ENCODE data around the gene FAM89B. TPM values are rescaled to one million over a fixed set of nuclear protein-coding genes. Genes with fewer than 3 reads are reported as not detected.

Gene FAM89B
- 12.1 and 17.6 TPM in 2 replicates for total RNA-seq

DNA sequence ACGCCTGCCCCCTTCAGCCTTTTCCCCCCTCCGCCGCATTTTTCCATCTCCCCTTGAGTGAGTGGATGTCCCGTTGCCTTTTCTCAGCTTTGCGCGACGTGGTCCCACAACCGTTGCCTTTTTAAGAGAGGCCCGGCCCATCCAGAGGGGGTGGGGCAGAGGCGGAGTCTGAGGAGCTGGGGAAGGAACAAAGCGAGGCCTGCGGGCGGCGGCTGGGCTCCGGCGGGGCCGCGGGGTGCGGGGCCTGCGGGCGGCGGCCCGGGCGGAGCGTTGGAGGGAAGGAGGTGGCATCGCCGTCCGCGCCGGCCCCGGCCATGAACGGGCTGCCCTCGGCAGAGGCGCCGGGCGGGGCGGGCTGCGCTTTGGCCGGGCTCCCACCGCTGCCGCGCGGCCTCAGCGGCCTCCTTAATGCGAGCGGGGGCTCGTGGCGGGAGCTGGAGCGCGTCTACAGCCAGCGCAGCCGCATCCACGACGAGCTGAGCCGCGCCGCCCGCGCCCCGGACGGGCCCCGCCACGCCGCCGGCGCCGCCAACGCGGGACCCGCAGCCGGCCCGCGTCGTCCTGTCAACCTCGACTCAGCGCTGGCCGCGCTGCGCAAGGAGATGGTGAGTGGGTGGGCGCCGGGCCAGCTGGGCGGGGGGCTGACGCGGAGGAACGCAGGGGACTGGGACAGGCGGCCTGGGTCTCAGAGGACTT lies at the start of gene FAM89B:
FAM89B (plus strand) TSS at position 183 of the 696 bp plus-strand sequence; CDS start at position 315, 132 bp downstream.

DNA sequence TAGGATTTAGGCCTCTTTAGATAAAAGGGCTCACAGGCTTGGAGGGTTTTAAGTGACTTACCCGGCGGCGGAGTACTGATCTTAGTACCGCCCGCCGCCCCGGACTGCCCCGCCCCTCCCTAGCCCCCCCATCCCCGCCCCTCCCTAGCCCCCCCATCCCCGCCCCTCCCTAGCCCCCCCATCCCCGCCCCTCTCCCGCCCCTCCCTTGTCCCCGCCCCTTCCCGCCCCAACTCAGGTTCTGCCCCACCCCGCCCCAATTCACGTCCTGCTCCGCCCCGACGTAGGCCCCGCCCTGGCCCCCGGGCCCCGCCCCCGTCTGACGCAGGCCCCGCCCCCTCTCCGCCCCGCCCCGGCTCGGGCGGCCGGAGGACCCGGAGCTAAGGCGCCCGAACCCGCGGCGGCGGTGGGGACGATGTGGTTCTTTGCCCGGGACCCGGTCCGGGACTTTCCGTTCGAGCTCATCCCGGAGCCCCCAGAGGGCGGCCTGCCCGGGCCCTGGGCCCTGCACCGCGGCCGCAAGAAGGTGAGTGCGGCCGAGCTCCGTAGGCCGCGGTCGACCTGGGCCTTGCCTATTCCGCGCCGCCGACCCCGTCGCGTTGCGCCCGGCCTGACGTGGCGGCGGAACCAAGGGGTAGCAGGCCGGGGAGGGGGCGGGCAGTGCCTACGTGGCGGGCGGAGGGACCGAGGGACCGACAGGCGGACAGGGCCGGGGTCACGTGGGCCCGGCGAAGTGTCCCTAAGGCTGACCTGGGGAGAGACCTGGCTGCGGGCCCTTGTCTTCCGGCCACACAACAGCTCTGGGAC lies 47.4 kb upstream of the FAM89B start, which contains the start of gene SCYL1:
SCYL1 (plus strand) TSS at position 343 of the 805 bp plus-strand sequence; CDS start at position 414, 71 bp downstream.

GRCh38 chr11:65558002-65558929 lies 14.1 kb upstream of the FAM89B start, which contains the start of gene LTBP3:
Gene LTBP3, minus strand, starts transcription at chr11:65558359. Its CDS starts 400 bp downstream, at chr11:65557959.

GRCh38 chr11:65569973-65570918 lies 2.1 kb upstream of the FAM89B start, which contains the start of gene ZNRD2:
Gene ZNRD2, plus strand, starts transcription at chr11:65570477. Its CDS starts 15 bp downstream, at chr11:65570492.

DNA sequence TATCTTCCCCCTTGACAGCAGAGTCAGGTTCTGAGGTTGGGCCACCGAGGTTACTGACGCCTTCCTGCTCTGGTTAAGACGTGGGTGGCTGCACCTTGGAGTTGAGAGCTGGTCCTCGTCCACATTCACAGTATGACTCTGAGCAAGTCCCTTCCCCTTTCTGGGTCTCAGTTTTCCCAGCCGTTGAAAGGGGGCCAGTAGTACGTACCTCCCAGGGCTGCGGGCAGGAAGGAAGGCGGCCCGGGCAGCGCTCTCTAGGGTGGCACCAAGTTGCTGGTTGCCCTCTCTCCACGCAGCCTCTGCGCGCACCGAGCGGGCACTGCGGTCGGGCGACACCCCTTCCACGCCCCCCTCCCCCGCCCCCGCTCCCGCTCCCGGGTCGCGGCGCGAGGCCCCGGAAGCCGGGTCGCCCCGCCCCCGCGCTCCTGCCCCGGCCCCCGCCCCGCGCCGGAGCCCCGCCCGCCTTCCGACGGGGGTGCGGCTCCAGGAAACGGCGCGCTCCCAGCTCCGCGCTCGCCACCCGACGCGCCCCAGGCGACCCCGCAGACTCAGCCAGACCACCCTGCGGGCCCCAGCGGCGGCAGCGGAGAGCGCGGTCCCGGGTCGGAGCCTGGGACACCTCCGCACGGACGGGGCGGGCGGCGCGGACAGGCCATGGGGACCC lies 3.4 kb downstream of the FAM89B start, which contains the start of gene EHBP1L1:
EHBP1L1 (plus strand) TSS at position 486 of the 664 bp plus-strand sequence. CDS start 250 bp downstream, outside the sequence.

GRCh38 chr11:65595543-65596281 lies 23.4 kb downstream of the FAM89B start, which contains the start of gene KCNK7:
Gene KCNK7, minus strand, starts transcription at chr11:65595800. Its CDS starts 28 bp downstream, at chr11:65595772.

DNA sequence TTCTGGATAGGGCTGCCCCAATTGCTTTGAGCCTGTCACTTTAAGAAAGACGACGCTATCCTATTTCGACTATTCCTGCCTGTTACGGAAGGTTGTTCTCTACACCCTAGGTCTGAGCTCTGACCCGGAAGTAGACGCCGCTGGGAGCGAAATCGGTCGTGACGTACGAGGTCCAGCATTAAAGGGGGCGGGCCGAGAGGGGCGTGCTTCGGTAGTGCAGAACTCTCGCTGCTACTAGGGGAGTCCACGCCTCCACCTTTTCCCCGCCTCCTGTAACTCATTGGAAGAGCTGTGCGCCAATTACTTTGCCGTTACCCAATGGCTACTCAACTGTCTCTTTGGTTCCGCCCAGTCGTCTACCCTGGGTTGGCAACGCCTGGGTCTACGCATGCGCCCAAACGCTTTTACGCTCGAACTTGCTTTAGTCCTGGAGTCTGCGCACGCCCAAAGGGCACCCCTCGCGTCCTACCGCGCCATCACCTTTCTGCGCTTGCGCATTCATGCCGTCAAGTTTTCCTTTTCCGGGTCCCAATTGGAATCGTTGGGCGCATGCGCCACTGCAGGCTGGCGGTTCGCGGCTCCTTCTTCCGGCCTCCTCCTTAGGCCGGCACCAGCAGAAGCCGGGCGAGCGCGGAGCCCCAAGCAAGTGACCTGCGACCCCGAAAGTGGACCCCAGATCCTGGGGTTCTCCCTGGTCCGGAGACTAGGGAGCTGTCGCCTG lies 43.1 kb downstream of the FAM89B start, which contains the start of gene PCNX3:
PCNX3 (plus strand) TSS at position 548 of the 721 bp plus-strand sequence. CDS start 536 bp downstream, outside the sequence.

Other genes starting within 250 kb of the FAM89B start
- 24.8 and 29.8 TPM in 2 replicates for gene DPF2, start 238.7 kb upstream of the FAM89B start, total RNA-seq
- gene TIGD3, start 217.8 kb upstream of the FAM89B start, total RNA-seq, result under 0.01 and 0.43 TPM in 2 replicates
- gene SLC25A45, start 189.9 kb upstream of the FAM89B start, total RNA-seq, result under 0.01 and 1.9 TPM in 2 replicates
- 52.2 and 169 TPM in 2 replicates for gene FRMD8, start 185.9 kb upstream of the FAM89B start, total RNA-seq
- gene NEAT1, start 149.7 kb upstream of the FAM89B start, total RNA-seq, result 49.2 and 67.4 TPM in 2 replicates
- gene MALAT1, start 73.5 kb upstream of the FAM89B start, total RNA-seq, result 4,567 and 7,714 TPM in 2 replicates
- 58.4 and 75.9 TPM in 2 replicates for gene SCYL1, start 47.5 kb upstream of the FAM89B start, total RNA-seq
- 19.8 and 39.0 TPM in 2 replicates for gene LTBP3, start 14.2 kb upstream of the FAM89B start, total RNA-seq
- 63.3 and 88.9 TPM in 2 replicates for gene ZNRD2, start 2.1 kb upstream of the FAM89B start, total RNA-seq
- 60.1 and 66.3 TPM in 2 replicates for gene EHBP1L1, start 3.5 kb downstream of the FAM89B start, total RNA-seq
- gene KCNK7, start 23.3 kb downstream of the FAM89B start, total RNA-seq, result 0.48 and 3.2 TPM in 2 replicates
- gene MAP3K11, start 41.7 kb downstream of the FAM89B start, total RNA-seq, result 15.6 and 33.7 TPM in 2 replicates
- gene PCNX3, start 43.2 kb downstream of the FAM89B start, total RNA-seq, result 11.3 and 15.4 TPM in 2 replicates
- gene SIPA1, start 65.6 kb downstream of the FAM89B start, total RNA-seq, result 20.2 and 22.8 TPM in 2 replicates
- gene RELA, start 90.4 kb downstream of the FAM89B start, total RNA-seq, result 10.7 and 19.0 TPM in 2 replicates
- gene KAT5, start 139.7 kb downstream of the FAM89B start, total RNA-seq, result 33.0 and 43.6 TPM in 2 replicates
- gene RNASEH2C, start 148.3 kb downstream of the FAM89B start, total RNA-seq, result 13.9 and 42.2 TPM in 2 replicates
- gene AP5B1, start 208.4 kb downstream of the FAM89B start, total RNA-seq, result 11.7 and 23.4 TPM in 2 replicates
- 8.1 and 61.7 TPM in 2 replicates for gene OVOL1, start 214.5 kb downstream of the FAM89B start, total RNA-seq